IPS-18c (cell line): Measurements from ENCODE around the gene TNNI2.
"Not testable (repeated sequence)": the region's sequence is repeated elsewhere in the genome, so short reads cannot be mapped to it uniquely, and the experiment has no call there.

Source experiments
- H3K4me3 ChIP-seq: 2 replicates; pipeline ENCODE4 v1.7.0; 2013; ENCODE audit warnings: low read depth, mild to moderate bottlenecking, low read length, moderate library complexity; ENCODE audit not compliant: insufficient read depth
- H3K9me3 ChIP-seq: one replicate; pipeline ENCODE4 v1.6.1; 2013; ENCODE audit warnings: mild to moderate bottlenecking, low read length, moderate library complexity; ENCODE audit not compliant: control insufficient read depth, insufficient read depth

The TNNI2 gene

GRCh38 chr11:1838426-1839144 lies at the start of gene TNNI2:
TSS of gene TNNI2 (plus strand) at chr11:1838981. CDS start at chr11:1839697, 716 bp downstream.
- no peak within 1 kb of the TSS for H3K4me3 ChIP-seq

GRCh38 chr11:1791912-1792311 lies 46.9 kb upstream of the TNNI2 start:
- Histone ChIP-seq H3K9me3 (no peaks in the 10 kb centered on the region), H3K4me3 (no peak overlapping the region)

More at GRCh38 chr11:1838426-1839144, at the start of gene TNNI2:
- no peaks in the 10 kb centered on the region for H3K9me3 ChIP-seq

GRCh38 chr11:1792461-1792860 lies 46.3 kb upstream of the TNNI2 start:
- H3K9me3 ChIP-seq, result no peaks in the 10 kb centered on the region
- no peak overlapping the region for H3K4me3 ChIP-seq

GRCh38 chr11:1793081-1793480 lies 45.7 kb upstream of the TNNI2 start:
- Histone ChIP-seq H3K4me3 (no peak overlapping the region), H3K9me3 (no peaks in the 10 kb centered on the region)

GRCh38 chr11:1796413-1797011 lies 42.3 kb upstream of the TNNI2 start:
- Histone ChIP-seq H3K4me3 (no peak overlapping the region), H3K9me3 (no peaks in the 10 kb centered on the region)

- no peak overlapping the region for H3K4me3 ChIP-seq
- no peaks in the 10 kb centered on the region for H3K9me3 ChIP-seq
Measured at GRCh38 chr11:1797391-1798125, 41.2 kb upstream of the TNNI2 start.

DNA sequence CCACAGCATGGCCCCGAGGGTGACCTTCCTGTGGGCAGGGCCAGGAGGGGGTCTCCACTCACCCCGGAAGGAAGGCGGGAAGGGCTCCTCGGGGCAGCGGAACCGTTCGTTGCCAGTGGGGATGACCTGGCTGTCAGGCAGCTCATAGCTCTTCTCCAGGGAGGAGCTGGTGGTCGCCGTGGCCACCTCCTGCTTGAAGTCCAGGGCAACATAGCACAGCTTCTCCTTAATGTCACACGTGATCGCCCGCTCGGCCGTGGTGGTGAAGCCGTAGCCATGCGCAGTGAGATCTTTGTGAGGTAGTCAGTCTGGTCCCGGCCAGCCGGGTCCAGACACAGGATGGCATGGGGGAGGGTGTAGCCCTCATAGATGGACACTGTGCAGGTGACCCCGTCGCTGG lies 35.5 kb upstream of the TNNI2 start:
- peaks cover 4% of the 10 kb centered on the region for H3K9me3 ChIP-seq
- H3K4me3 ChIP-seq, result no peak overlapping the region

DNA sequence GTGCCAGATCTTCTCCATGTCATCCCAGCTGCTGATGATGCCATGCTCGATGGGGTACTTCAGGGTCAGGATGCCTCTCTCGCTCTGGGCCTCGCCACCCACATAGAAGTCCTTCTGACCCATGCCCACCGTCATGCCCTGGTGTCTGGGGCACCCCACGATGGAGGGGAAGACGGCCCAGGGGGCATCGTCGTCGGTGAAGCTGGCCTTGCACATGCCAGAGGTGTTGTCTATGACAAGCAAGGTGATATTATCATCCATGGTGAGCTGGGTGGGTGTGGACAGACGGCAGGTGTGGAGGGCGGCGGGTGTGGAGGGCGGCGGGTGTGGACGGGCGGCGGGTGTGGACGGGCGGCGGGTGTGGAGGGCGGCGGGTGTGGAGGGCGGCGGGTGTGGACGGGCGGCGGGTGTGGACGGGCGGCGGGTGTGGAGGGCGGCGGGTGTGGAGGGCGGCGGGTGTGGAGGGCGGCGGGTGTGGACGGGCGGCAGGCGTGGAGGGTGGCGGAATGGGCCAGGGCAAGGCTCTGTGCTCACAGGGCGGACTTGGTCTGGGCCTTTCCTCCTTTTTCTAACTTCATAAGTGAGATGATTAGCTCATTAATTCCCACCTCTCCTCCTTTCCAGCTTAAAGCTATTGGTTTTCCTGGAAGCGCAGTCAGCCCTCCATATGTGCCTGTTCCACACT lies 34.8 kb upstream of the TNNI2 start:
- not testable (repeated sequence) for H3K9me3 ChIP-seq, H3K4me3 ChIP-seq

DNA sequence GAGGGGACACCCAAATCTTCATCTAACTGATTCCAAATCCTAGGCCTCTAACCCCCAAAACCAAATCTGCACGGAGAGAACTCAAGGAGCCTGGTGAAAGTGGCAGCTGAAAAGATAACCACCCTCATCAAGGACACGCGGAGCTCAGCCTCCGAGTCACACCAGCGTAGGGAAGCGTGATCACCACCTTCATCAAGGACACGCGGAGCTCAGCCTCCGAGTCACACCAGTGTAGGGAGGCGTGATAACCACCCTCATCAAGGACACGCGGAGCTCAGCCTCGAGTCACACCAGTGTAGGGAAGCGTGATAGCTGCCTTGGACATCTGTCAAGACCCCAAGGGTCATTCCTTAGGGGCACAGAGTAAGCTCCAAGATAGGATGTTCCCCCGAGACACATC lies 33.3 kb upstream of the TNNI2 start:
- Histone ChIP-seq H3K9me3 (peaks cover 4% of the 10 kb centered on the region), H3K4me3 (no peak overlapping the region)

DNA sequence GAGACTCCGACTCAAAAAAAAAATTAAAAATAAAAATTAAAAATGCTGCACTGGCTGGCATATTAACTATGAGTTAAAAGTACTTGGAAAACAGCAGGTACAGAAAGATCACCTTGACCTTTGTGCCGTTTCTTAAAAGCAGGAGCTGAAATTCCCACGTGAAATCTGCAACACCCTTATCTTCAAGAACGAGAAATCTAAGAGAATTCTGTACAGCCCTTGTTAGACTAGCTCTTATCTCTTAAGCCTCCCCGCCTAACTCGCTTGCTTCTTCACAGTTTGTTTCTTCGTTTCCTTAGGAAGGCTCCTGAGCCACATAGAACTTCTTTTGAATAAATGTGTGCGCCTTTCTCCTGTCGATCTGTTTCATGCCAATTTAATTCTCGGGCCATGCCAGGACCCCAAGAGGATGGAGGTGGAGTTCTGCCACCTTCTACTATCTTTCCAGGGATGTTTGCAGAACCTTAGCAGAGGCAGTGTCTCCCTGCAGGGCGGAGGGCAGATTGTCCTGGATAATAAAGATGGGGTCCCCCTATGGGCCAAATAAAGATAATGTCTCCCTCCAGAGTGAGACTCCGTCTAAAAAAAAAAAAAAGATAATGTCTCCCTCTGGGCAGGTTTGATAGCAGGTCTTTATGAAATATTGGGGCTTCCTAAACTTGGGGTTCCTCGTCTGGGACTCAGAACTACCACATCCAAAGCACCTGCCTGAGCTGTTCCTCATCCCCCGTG lies 31.4 kb upstream of the TNNI2 start:
- no peak overlapping the region for H3K4me3 ChIP-seq
- peaks cover 4% of the 10 kb centered on the region for H3K9me3 ChIP-seq

GRCh38 chr11:1810761-1811160 lies 28.0 kb upstream of the TNNI2 start:
- Histone ChIP-seq H3K4me3 (no peak overlapping the region), H3K9me3 (no peaks in the 10 kb centered on the region)

- Histone ChIP-seq H3K4me3 (no peak overlapping the region), H3K9me3 (no peaks in the 10 kb centered on the region)
Measured at GRCh38 chr11:1812274-1812673, 26.5 kb upstream of the TNNI2 start.

- H3K9me3 ChIP-seq, result no peaks in the 10 kb centered on the region
- H3K4me3 ChIP-seq, result no peak overlapping the region
Measured at GRCh38 chr11:1812801-1813200, 26.0 kb upstream of the TNNI2 start.

GRCh38 chr11:1813356-1813755 lies 25.4 kb upstream of the TNNI2 start:
- H3K4me3 ChIP-seq, H3K9me3 ChIP-seq: not testable (repeated sequence)

DNA sequence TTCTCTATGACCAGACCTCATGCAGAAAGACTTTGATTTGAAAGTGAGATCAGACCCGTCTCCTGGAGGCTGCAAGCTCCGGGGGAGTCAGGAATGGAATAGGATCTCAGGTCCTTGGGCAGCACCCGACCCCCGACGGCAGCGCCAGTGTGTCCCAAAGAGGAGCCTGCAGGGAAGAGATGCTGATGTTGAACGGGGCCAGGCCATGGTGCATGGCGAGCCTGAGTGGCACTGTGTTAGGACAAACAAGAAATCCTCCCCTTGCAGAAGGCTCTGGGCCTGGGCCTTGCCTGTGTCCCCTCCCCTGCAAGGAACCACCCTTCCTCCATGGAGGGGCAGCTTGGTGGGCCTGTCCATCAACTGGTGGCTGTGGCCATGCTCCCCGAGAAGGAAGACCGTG lies 24.1 kb upstream of the TNNI2 start:
- H3K9me3 ChIP-seq, result no peaks in the 10 kb centered on the region

DNA sequence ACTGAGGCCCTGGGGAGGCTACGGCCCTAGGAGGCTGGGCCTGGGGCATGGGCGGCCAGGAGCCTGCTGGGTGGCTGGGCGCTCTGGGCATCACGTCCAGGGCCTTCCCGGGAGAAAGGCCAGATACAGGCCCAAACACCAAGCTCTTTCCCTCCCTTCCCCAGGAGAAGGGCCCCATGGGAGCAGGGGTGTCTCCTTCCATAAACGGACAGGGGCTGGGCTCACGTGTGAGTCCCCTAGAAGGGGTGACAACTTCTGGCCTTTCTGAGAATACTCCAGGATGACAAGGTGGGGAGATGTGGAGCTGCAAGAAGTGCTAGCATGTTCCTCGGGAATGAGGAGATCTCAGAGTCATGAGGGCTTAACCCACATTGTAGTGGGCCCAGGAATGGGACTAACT lies 23.5 kb upstream of the TNNI2 start:
- Histone ChIP-seq H3K4me3 (no peak overlapping the region), H3K9me3 (no peaks in the 10 kb centered on the region)

More for the DNA sequence above, 24.1 kb upstream of the TNNI2 start:
- no peak overlapping the region for H3K4me3 ChIP-seq

DNA sequence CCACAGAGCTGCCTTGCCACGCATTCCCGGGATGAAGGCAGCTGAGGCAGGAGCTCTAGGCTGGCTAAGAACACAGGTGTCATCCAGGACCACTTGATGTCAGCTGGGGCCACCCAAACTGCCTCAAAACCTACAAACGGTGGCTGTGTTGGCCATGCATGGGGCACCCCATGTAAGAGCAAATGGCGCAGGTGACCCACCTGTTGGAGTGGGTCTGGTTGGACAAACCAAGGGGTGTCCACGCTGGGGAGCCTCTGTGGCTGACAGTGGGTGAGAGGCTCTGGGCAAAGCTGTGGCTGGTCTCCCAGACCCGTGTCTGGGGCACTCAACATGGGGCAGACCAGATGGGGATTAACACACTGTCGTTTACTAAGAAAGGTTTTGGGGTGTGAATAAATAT lies 23.0 kb upstream of the TNNI2 start:
- Histone ChIP-seq H3K4me3 (no peak overlapping the region), H3K9me3 (no peaks in the 10 kb centered on the region)
